Ovary (tissue), 9 donors: Measurements from ENCODE around the gene TINAG. TPM values are rescaled to one million over a fixed set of nuclear protein-coding genes. Genes with fewer than 3 reads are reported as not detected.

ENCODE experiments used
- DNase-seq, 5 donors: peaks; one replicate each; pipeline ENCODE4 v3.0.0-alpha.2; 2019 to 2020
- H3K27ac ChIP-seq, 2 donors: fragments of 200-600 bp; one replicate each; pipeline versions ENCODE4 v1.5.1 to v1.8.0; 2019 to 2022
- H3K27me3 ChIP-seq: fragments of 200-600 bp; one replicate; pipeline ENCODE4 v1.8.0; 2022
- H3K36me3 ChIP-seq: fragments of 200-600 bp; sonication (generic); one replicate; pipeline ENCODE4 v1.5.1; 2019
- H3K4me1 ChIP-seq: one replicate; pipeline ENCODE4 v1.8.1; 2013; ENCODE audit warnings: mild to moderate bottlenecking, moderate library complexity; ENCODE audit not compliant: insufficient read depth
- H3K4me3 ChIP-seq: fragments of 200-600 bp; sonication (generic); one replicate; pipeline ENCODE4 v1.5.1; 2017
- H3K9me3 ChIP-seq, 2 donors: fragments of 200-600 bp in 1 of 2; sonication (generic) in 1 of 2; one replicate each; pipeline versions ENCODE4 v1.5.1 to v1.8.1; 2013 to 2019; ENCODE audit warnings: mild to moderate bottlenecking in 1 of 2, moderate library complexity in 1 of 2
- CTCF ChIP-seq, 3 donors: fragments of 450-650 bp in 2 of 3; fragments of 200-600 bp in 1 of 3; IDR thresholded peaks; one replicate each; pipeline versions ENCODE4 v1.5.1 to v1.8.0; 2016 to 2022; ENCODE audit warnings: antibody characterized with exemption in 3 of 3, mild to moderate bottlenecking in 1 of 3
- EP300 ChIP-seq: sonication (generic); formaldehyde crosslinking; IDR thresholded peaks from one replicate; pipeline ENCODE4 v1.6.1; 2017; ENCODE audit warnings: antibody characterized with exemption
- POLR2A ChIP-seq: fragments of 450-650 bp; IDR thresholded peaks from one replicate; pipeline ENCODE4 v1.6.1; 2017; ENCODE audit warnings: antibody characterized with exemption, mild to moderate bottlenecking, moderate library complexity
- WGBS, 3 donors: extraction: QIAGEN DNeasy Blood & Tissue Kit in 1 of 3; methylation state at CpG; one replicate each; pipeline versions ENCODE4 v1.1.5 to v1.1.7; 2013 to 2017; 5-methylcytosine and 5-hydroxymethylcytosine counted together
- intact Hi-C, 4 donors: fragments of 100-400 bp; cut with DNase I; formaldehyde crosslinking; loops; one replicate each; pipeline versions ENCODE4 v1.11.0 to v1.15.1; 2022 to 2023
- polyA plus RNA-seq, 2 donors: library from polyadenylated mRNA; stranded (reverse); fragments of 200-250 nt in 1 of 2; fragments of 350-450 nt in 1 of 2; fragmentation: Illumina TruSeq in 1 of 2; extraction: RNeasy Lipid Tissue Mini Kit (QIAGEN cat#74804) in 1 of 2; gene quantifications; one replicate each; pipeline ENCODE4 v1.2.3, GENCODE V29; 2013 to 2014
- total RNA-seq, 7 donors: library from RNA; depleted of rRNA in 2 of 7; stranded (reverse); fragments of >200 nt in 2 of 7; fragmentation: NEBNext Ultra II Directional in 3 of 7; extraction: Animal tissue kit (Norgen Biotek cat#: 25700) in 3 of 7; gene quantifications; one replicate each; pipeline versions ENCODE4 v1.1.0 to v1.2.4, GENCODE V29; 2016 to 2023
- donor health status: DM: no; HTN: no; CAD: no; lungs with moderate emphysema.
- donor health status: DM: no; HTN: no; CAD: no.
- donor health status: Bipolar disorder and iron deficiency.
- donor health status: DM: yes; HTN: yes; CAD: no.
- donor health status: DM: no; HTN: no; CAD: no.
- donor health status: DM: yes; HTN: yes; CAD: no.

TINAG gene
- total and polyA plus RNA-seq, 9 donors, result not detected

- DNase-seq, result no peak
- Histone ChIP-seq H3K4me1 (no peaks in the 10 kb centered on the region), H3K9me3 (no peaks in the 10 kb centered on the region), H3K27me3 (no peaks in the 10 kb centered on the region), H3K36me3 (no peaks in the 10 kb centered on the region), H3K27ac (no peak overlapping the region), H3K4me3 (no peak overlapping the region)
- intact Hi-C loops, result no loop called here
- TF ChIP-seq POLR2A (no peak), CTCF (IDR thresholded peaks at IDR 0.05) (no peak), EP300 (no peak)
- WGBS, 3 donors, result 88 to 95% (median 91%) methylated on average over 4 of the region's 4 CpGs
Measured at GRCh38 chr6:54308986-54309315, 710 bp downstream of the TINAG start.

GRCh38 chr6:54310377-54311152 is 2.3 kb downstream of the TINAG start:
- 83 to 100% (median 87%) methylated on average over 1 of the region's 1 CpG for WGBS, 3 donors
- H3K9me3 ChIP-seq, result no peaks in the 10 kb centered on the region
- intact Hi-C loops, result no loop called here

GRCh38 chr6:54315656-54316055 is 7.4 kb downstream of the TINAG start:
- Histone ChIP-seq H3K27me3 (no peaks in the 10 kb centered on the region), H3K4me3 (no peak overlapping the region), H3K36me3 (no peaks in the 10 kb centered on the region), H3K4me1 (no peaks in the 10 kb centered on the region), H3K27ac (no peak overlapping the region), H3K9me3 (no peaks in the 10 kb centered on the region)
- TF ChIP-seq POLR2A, result no peak
- no peak for TF ChIP-seq EP300
- no peak for TF ChIP-seq CTCF (IDR thresholded peaks at IDR 0.05)
- intact Hi-C loops, result no loop called here
- WGBS, 3 donors, result 74 to 87% (median 77%) methylated on average over 4 of the region's 4 CpGs
- DNase-seq, result no peak

More at GRCh38 chr6:54310377-54311152, 2.3 kb downstream of the TINAG start:
- no peak overlapping the region for H3K27ac ChIP-seq
- no peaks in the 10 kb centered on the region for H3K27me3 ChIP-seq
- H3K4me3 ChIP-seq, result no peak overlapping the region
- no peaks in the 10 kb centered on the region for H3K4me1 ChIP-seq
- DNase-seq, result no peak
- no peaks in the 10 kb centered on the region for H3K36me3 ChIP-seq
- no peak for TF ChIP-seq CTCF (IDR thresholded peaks at IDR 0.05)

- WGBS, 3 donors, result 22 to 29% (median 26%) methylated on average over 1 of the region's 1 CpG
- H3K4me3 ChIP-seq, result no peak overlapping the region
- no peaks in the 10 kb centered on the region for H3K9me3 ChIP-seq
- TF ChIP-seq EP300, result no peak
- TF ChIP-seq CTCF (IDR thresholded peaks at IDR 0.05), result no peak
- no peak for TF ChIP-seq POLR2A
- no peak overlapping the region for H3K27ac ChIP-seq
- no peaks in the 10 kb centered on the region for H3K27me3 ChIP-seq
- intact Hi-C loops, result no loop called here
- H3K36me3 ChIP-seq, result no peaks in the 10 kb centered on the region
- no peak for DNase-seq
- H3K4me1 ChIP-seq, result no peaks in the 10 kb centered on the region
Measured at GRCh38 chr6:54320871-54321270, 12.6 kb downstream of the TINAG start.
